AG09309 (cell line): ENCODE results near the gene VWA7.

ENCODE experiments used
- DNase-seq: peaks from one replicate; pipeline ENCODE4 v3.0.0-alpha.2; 2010; ENCODE audit warnings: low read depth
- H3K4me3 ChIP-seq: 2 replicates; pipeline ENCODE4 v1.5.1; 2011; ENCODE audit warnings: mild to moderate bottlenecking, low read depth, low read length, moderate library complexity; ENCODE audit not compliant: control insufficient read depth
- TF ChIP-seq, protein P1 (sequence below): IDR thresholded peaks from 2 replicates; pipeline ENCODE4 v1.5.1; 2011; ENCODE audit warnings: mild to moderate bottlenecking, low read depth, low read length, inconsistent platforms; ENCODE audit not compliant: insufficient read depth, control insufficient read depth; ENCODE audit errors: missing control alignments

The VWA7 gene

DNA sequence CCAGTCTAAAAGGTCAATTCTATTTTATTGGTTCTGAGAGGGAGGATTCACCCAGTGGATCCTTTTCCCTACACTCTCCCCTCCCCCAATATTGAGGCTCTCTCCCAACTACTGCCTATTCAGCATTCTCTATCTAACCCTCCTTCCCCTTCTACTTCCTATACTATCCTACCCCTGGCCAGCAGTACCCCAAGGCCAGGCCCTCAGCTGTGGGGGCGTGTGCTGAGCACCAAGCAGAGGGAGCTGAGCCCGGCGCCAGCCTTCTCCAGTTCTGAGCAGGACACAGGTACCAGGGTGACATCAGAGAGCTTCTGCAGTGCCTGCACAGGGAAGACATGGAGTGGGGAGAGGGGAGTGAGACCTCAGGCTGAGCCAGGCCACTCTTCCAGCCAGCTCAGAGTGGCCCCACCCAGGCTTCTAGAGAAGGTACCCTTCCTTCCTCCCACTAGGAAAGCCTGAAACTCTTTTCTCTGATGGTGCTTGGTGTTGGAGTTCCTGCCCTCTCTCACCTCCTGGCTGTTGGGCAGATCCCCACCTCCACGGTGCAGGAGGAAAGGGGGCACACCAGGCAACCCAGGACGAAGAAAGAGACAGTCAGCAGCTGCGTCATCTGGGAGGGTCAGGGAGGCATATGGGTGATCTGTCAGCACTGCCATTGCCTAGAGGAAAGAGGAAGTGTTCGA, 50.0 kb downstream of the VWA7 start:
- no peak overlapping the region for H3K4me3 ChIP-seq
- TF ChIP-seq, protein P1, sequence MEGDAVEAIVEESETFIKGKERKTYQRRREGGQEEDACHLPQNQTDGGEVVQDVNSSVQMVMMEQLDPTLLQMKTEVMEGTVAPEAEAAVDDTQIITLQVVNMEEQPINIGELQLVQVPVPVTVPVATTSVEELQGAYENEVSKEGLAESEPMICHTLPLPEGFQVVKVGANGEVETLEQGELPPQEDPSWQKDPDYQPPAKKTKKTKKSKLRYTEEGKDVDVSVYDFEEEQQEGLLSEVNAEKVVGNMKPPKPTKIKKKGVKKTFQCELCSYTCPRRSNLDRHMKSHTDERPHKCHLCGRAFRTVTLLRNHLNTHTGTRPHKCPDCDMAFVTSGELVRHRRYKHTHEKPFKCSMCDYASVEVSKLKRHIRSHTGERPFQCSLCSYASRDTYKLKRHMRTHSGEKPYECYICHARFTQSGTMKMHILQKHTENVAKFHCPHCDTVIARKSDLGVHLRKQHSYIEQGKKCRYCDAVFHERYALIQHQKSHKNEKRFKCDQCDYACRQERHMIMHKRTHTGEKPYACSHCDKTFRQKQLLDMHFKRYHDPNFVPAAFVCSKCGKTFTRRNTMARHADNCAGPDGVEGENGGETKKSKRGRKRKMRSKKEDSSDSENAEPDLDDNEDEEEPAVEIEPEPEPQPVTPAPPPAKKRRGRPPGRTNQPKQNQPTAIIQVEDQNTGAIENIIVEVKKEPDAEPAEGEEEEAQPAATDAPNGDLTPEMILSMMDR, result no peak
- DNase-seq, result no peak

DNA sequence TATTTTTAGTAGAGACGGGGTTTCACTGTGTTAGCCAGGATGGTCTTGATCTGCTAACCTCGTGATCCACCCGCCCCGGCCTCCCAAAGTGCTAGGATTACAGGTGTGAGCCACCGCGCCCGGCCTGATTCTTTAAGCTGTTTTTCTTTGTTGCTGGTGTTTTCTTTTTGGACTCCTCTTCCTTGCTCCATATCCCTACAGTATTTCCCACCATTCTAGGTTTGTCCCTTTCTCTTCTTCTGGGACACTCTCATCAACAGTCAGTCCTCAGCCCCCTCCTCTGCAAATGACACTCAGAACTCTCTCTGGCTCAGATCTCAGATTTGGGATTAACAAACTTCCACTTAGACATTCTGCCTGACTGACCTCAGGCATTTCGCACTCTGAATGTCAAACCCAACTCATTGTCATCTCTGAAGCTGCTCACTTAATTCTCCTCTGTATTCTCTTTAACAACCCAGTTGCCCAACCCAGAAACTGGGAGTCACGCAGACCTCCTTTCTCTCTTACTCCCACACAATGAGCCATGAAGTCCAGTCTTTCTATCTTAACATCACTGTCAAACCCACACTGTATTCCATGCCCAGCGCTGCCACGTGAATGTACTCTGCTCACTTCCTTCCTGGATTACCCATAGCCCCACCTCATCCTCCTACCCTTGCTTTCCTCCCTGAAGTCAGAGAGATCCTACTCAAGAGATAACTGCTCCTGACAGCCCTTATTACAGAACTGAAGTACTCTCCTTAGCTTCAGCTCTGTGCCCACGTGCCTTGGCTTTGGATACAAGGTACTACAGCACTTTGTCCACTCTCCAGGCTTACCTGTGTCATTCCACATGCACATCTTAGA, 51.4 kb downstream of the VWA7 start:
- H3K4me3 ChIP-seq, result no peak overlapping the region
- no peak for DNase-seq
- TF ChIP-seq, protein P1, result no peak

DNA sequence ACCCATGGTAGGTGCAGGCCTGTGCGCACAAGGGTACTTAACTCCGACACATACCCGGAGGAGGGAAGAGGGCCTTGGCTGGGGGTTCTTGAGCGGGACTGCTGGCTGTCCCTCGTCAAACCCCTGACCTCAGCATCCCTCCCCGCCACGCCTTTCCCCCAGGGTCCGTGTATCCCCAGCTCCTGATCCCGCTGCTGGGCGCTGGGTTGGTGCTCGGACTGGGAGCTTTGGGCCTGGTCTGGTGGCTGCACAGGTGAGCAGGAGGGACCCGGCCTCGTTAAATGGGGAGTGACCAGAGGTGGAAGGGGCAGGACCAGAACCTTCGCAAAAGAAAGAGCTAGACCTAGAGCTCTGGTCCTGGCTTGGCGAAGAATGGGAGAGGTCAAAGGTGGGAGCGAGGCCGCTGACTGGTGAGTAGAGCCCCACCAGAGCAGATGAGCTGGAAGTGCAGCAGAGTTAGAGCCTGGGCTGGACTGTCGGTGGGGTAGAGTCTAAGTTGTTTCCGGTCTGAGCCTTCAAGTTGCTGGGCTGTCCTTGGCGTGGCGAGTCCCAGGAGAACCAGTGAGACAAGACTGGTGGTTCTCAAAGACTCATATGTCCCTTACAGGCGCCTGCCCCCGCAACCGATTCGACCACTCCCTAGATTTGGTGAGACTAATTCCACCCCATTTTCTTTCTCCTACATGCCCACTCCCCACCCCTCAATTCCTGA, 53.0 kb downstream of the VWA7 start:
- no peak overlapping the region for H3K4me3 ChIP-seq
- TF ChIP-seq, protein P1, result no peak
- DNase-seq, result no peak

DNA sequence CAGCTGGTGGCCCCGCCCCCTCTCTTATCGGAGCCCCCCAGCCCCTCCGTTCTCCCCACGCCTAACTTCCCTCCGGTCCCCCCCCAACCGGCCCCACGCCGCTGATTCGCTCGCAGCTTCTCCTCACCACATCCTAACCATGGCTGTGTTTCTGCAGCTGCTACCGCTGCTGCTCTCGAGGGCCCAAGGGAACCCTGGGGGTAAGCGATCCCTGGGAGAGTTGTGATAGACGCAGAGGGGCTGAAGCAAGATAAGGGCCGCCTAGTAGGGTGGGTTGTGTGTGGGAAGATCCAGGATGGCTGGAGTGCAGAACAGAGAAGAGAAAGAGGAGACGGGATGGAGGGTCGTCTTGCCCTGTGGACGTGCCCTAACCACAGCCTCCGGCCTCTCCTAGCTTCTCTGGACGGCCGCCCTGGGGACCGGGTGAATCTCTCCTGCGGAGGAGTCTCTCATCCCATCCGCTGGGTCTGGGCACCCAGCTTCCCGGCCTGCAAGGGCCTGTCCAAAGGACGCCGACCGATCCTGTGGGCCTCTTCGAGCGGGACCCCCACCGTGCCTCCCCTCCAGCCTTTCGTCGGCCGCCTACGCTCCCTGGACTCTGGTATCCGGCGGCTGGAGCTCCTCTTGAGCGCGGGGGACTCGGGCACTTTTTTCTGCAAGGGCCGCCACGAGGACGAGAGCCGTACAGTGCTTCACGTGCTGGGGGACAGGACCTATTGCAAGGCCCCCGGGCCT, 53.7 kb downstream of the VWA7 start, which contains the start of gene MPIG6B:
MPIG6B (plus strand) TSS at position 129 of the 735 bp plus-strand sequence; CDS start at position 140, 11 bp downstream.
- H3K4me3 ChIP-seq, result no peak within 1 kb of the TSS
- no peak for DNase-seq
- TF ChIP-seq, protein P1, result no peak

DNA sequence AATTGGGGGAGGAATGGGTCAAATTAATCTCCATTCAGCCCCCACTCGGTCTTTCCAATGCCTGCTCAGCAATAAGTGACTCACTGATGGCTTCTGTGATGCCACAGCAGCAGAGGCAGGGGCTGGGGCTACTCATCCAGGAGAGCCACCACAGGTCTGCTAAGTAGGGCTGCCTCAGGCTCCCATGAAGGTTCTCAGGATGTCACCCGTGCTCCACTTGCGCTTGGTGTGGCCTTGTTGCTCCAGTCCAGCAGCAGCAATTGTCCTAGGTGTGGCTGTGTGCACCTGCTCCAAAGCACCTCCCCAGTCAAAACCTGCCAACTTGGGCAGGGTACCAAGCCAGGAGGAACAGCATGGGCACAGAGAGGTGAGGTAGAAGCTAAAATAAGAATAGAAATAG, 55.0 kb downstream of the VWA7 start:
- TF ChIP-seq, protein P1, result no peak
- no peak for DNase-seq
- no peak overlapping the region for H3K4me3 ChIP-seq
